Spleen (tissue), 11 donors: Measurements from ENCODE around the gene CHTOP. TPM values are rescaled to one million over a fixed set of nuclear protein-coding genes. Genes with fewer than 3 reads are reported as not detected.
A peak's percentile ranks its signal among the peaks of the same experiment; 100 is the strongest.

ENCODE experiments used
- DNase-seq: peaks from one replicate; pipeline ENCODE4 v3.0.0-alpha.2; 2020
- H3K27ac ChIP-seq, 8 donors: fragments of 200-600 bp; sonication (generic) in 7 of 8; 1 replicate in 4 of 8; 2 replicates in 4 of 8; pipeline versions ENCODE4 v1.5.0 to v1.8.0; 2016 to 2021; ENCODE audit warnings: inconsistent platforms in 4 of 8, mild to moderate bottlenecking in 4 of 8, moderate library complexity in 1 of 8
- H3K27me3 ChIP-seq, 7 donors: fragments of 200-600 bp; sonication (generic) in 6 of 7; replicated peaks in 1 of 7; 1 replicate in 4 of 7; 2 replicates in 3 of 7; pipeline versions ENCODE4 v1.5.0 to v1.8.0; 2016 to 2021; ENCODE audit warnings: inconsistent platforms in 3 of 7, mild to moderate bottlenecking in 1 of 7
- H3K36me3 ChIP-seq, 6 donors: fragments of 200-600 bp; sonication (generic) in 5 of 6; 1 replicate in 4 of 6; 2 replicates in 2 of 6; pipeline versions ENCODE4 v1.5.0 to v1.8.0; 2016 to 2021; ENCODE audit warnings: inconsistent platforms in 2 of 6
- H3K4me1 ChIP-seq, 6 donors: fragments of 200-600 bp; sonication (generic) in 5 of 6; 1 replicate in 3 of 6; 2 replicates in 3 of 6; pipeline versions ENCODE4 v1.5.0 to v1.8.0; 2016 to 2021; ENCODE audit warnings: inconsistent platforms in 3 of 6
- H3K4me3 ChIP-seq, 8 donors: fragments of 200-600 bp; sonication (generic) in 7 of 8; 1 replicate in 4 of 8; 2 replicates in 4 of 8; pipeline versions ENCODE4 v1.5.0 to v1.8.0; 2016 to 2021; ENCODE audit warnings: inconsistent platforms in 4 of 8, mild to moderate bottlenecking in 4 of 8, moderate library complexity in 2 of 8
- H3K9me3 ChIP-seq, 8 donors: fragments of 200-600 bp; sonication (generic) in 7 of 8; 1 replicate in 4 of 8; 2 replicates in 4 of 8; pipeline versions ENCODE4 v1.5.0 to v1.8.0; 2016 to 2021; ENCODE audit warnings: inconsistent platforms in 4 of 8
- POLR2A ChIP-seq, 3 donors: fragments of 450-650 bp; IDR thresholded peaks; one replicate each; pipeline ENCODE4 v1.5.1; 2017; ENCODE audit warnings: antibody characterized with exemption in 3 of 3, mild to moderate bottlenecking in 1 of 3
- POLR2AphosphoS5 ChIP-seq, 3 donors: sonication (generic); formaldehyde crosslinking; IDR thresholded peaks; one replicate each; pipeline ENCODE4 v1.5.1; 2017; ENCODE audit warnings: antibody characterized with exemption in 3 of 3
- WGBS, 5 donors: extraction: QIAGEN DNeasy Blood & Tissue Kit in 3 of 5; methylation state at CpG; one replicate each; pipeline versions ENCODE4 v1.1.5 to v1.1.7; 2013 to 2018; 5-methylcytosine and 5-hydroxymethylcytosine counted together
- intact Hi-C: fragments of 100-400 bp; cut with DNase I; formaldehyde crosslinking; loops from one replicate; pipeline ENCODE4 v1.15.0; 2023; ENCODE audit warnings: low total_unique reads
- polyA plus RNA-seq, 3 donors: library from polyadenylated mRNA; stranded (reverse); fragments of 200-250 nt; gene quantifications; one replicate each; pipeline ENCODE4 v1.2.1, GENCODE V29; 2013
- total RNA-seq, 7 donors: library from RNA; depleted of rRNA in 3 of 7; stranded (reverse); fragments of >200 nt in 3 of 7; fragmentation: NEBNext Ultra II Directional in 4 of 7; extraction: Animal tissue kit (Norgen Biotek cat#: 25700) in 4 of 7; gene quantifications; one replicate each; pipeline versions ENCODE4 v1.1.0 to v1.2.1, GENCODE V29; 2016 to 2021
- TF ChIP-seq, protein P1 (sequence below), 11 experiments: fragments of 200-600 bp in 7 of 11; fragments of 450-650 bp in 4 of 11; sonication (generic) in 4 of 11; IDR thresholded peaks in 8 of 11; conservative IDR thresholded peaks in 3 of 11; 1 replicate in 7 of 11; 2 replicates in 4 of 11; pipeline versions ENCODE4 v1.4.0 to v1.8.0; 2016 to 2021; ENCODE audit warnings: antibody characterized with exemption in 11 of 11, inconsistent platforms in 4 of 11, mild to moderate bottlenecking in 1 of 11
- donor health status: healthy with polysubstance abuse.
- donor health status: DM: no; HTN: no; CAD: no; lungs with moderate emphysema.
- donor health status: DM: no; HTN: no; CAD: no.
- donor health status: Bipolar disorder and iron deficiency.
- donor health status: healthy.
- donor health status: DM: no; HTN: no; CAD: no.
- donor health status: DM: yes; HTN: yes; CAD: no.

CHTOP gene
- total and polyA plus RNA-seq, 10 donors: 58.1 to 108 (median 84.4) TPM

DNA sequence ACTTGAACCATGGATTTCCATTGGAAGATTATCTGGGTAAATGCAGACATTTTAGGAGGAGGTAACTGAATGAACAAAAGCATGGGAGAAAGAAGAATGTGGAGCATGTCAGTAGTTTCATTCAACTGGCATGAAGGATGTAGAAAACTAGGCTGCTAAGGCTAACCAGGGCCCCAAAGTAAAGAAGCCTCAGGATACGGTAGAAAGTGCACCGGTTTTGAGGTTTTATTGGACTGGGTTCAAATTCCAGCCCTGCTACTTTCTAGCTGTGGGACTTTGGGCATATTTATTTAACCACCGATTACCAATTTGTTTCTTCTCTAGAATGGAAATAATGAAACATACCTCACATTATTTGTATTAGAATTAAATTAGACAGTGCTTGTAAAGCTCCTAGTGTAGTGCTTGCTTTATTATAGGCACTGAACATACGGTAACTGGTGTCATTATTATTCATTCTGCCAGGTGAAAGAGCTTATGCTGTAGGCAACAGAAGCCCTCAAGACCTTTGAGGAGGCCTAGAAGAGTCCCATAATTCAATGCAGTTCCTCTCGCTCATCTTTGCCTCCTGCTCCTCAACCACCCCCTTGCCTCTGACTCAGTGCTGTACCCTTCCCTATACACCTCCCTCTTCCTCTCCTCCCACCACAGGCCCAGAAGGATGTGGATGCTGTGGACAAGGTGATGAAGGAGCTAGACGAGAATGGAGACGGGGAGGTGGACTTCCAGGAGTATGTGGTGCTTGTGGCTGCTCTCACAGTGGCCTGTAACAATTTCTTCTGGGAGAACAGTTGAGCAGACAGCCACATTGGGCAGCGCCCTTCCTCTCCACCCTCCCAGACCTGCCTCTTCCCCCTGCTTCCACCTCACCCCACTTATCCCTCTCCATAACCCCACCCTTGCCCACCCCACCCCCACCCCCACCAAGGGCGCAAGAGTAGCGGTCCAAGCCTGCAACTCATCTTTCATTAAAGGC, 2.5 kb upstream of the CHTOP start:
- intact Hi-C loops: no loop called here
- H3K36me3 ChIP-seq: peaks cover 0 to 15% (median 3%) of the 10 kb centered on the region in 6 donors
- TF ChIP-seq POLR2A (IDR thresholded peaks at IDR 0.05) (no peak), POLR2AphosphoS5 (IDR thresholded peaks at IDR 0.05) (no peak)
- TF ChIP-seq, protein P1, sequence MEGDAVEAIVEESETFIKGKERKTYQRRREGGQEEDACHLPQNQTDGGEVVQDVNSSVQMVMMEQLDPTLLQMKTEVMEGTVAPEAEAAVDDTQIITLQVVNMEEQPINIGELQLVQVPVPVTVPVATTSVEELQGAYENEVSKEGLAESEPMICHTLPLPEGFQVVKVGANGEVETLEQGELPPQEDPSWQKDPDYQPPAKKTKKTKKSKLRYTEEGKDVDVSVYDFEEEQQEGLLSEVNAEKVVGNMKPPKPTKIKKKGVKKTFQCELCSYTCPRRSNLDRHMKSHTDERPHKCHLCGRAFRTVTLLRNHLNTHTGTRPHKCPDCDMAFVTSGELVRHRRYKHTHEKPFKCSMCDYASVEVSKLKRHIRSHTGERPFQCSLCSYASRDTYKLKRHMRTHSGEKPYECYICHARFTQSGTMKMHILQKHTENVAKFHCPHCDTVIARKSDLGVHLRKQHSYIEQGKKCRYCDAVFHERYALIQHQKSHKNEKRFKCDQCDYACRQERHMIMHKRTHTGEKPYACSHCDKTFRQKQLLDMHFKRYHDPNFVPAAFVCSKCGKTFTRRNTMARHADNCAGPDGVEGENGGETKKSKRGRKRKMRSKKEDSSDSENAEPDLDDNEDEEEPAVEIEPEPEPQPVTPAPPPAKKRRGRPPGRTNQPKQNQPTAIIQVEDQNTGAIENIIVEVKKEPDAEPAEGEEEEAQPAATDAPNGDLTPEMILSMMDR (IDR thresholded peaks at IDR 0.05 in 8 of 11, conservative IDR thresholded peaks at IDR 0.05 in 3 of 11): no peak
- 77 to 86% (median 84%) methylated on average over 10 of the region's 10 CpGs for WGBS, 5 donors
- peak overlapping the region in 5 of 8 donors; percentile 22 to 84 (median 27) for H3K27ac ChIP-seq
- H3K27me3 ChIP-seq: no peaks in the 10 kb centered on the region
- H3K4me1 ChIP-seq: peaks cover 8 to 80% (median 36%) of the 10 kb centered on the region in 6 donors
- no peak for DNase-seq
- no peak overlapping the region for H3K4me3 ChIP-seq
- H3K9me3 ChIP-seq: no peaks in the 10 kb centered on the region

DNA sequence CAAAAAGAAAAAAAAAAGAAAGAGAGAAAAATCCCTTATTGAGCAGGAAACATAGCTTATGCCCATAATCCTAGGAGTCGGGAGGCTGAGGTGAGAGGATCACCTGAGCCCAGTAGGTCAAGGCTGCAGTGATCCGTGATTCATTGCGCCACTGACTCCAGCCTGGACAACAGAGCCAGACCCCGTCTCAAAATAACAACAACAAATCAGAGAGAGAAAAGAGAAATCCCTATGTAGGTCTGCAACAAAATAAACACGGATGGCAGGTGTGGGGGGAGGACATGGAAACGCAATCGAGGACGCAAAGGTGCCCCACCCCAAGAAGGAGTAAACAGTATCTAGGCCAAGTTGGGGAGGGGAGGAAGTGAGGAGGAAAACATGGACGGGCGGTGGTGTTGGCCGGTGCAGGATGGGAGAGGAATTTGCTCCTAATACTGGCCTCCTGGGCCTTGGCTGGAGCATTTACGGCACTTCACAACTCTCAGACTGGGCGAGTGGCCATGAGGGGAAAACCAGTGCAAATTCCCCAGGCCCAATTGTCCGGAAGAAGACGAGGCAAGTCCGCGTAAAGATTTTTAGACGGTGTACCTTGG, 609 bp upstream of the CHTOP start:
- peak overlapping the region; percentile 98 to 100 (median 99) for H3K27ac ChIP-seq
- peak overlapping the region in 7 of 8 donors; percentile 63 to 75 (median 70) for H3K4me3 ChIP-seq

DNA sequence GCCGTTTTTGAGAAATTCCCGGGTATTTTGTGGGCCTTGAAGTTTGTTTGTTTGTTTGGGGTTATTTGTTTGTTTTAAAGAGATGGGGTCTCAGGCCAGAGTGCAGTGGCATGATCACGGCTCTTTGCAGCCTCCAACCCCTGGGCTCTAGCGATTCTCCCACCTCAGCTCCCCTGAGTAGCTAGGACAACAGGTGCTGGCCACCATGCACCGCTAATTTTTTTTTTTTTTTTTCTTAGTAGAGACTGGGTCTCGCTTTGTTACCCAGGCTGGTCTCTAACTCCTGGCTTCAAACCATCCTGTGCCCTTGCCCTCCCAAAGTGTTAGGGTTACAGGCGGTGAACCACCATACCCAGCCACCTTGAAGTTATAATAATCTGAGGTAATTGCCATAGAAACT, 2.0 kb downstream of the CHTOP start:
- DNase-seq: no peak
- Histone ChIP-seq H3K27ac (peak overlapping the region in 5 of 8 donors; percentile 98 to 100 (median 99)), H3K36me3 (peaks cover 8 to 60% (median 48%) of the 10 kb centered on the region in 6 donors), H3K27me3 (no peaks in the 10 kb centered on the region), H3K4me1 (peaks cover 18 to 79% (median 54%) of the 10 kb centered on the region in 6 donors), H3K4me3 (peak overlapping the region in 7 of 8 donors; percentile 63 to 75 (median 70)), H3K9me3 (no peaks in the 10 kb centered on the region)
- WGBS, 5 donors: 85 to 91% (median 88%) methylated on average over 7 of the region's 7 CpGs
- TF ChIP-seq, protein P1 (IDR thresholded peaks at IDR 0.05 in 8 of 11, conservative IDR thresholded peaks at IDR 0.05 in 3 of 11): no peak
- TF ChIP-seq POLR2A (IDR thresholded peaks at IDR 0.05) (no peak), POLR2AphosphoS5 (IDR thresholded peaks at IDR 0.05) (no peak)
- intact Hi-C loops: no loop called here

More for the DNA sequence above, 609 bp upstream of the CHTOP start:
- H3K27me3 ChIP-seq: no peaks in the 10 kb centered on the region
- H3K4me1 ChIP-seq: peaks cover 18 to 76% (median 43%) of the 10 kb centered on the region in 6 donors
- H3K9me3 ChIP-seq: no peaks in the 10 kb centered on the region
- TF ChIP-seq, protein P1 (IDR thresholded peaks at IDR 0.05 in 8 of 11, conservative IDR thresholded peaks at IDR 0.05 in 3 of 11): no peak
- TF ChIP-seq POLR2A (IDR thresholded peaks at IDR 0.05) (peak in 1 of 3 donors; percentile 72), POLR2AphosphoS5 (IDR thresholded peaks at IDR 0.05) (no peak)
- no peak for DNase-seq
- intact Hi-C loops: no loop called here
- H3K36me3 ChIP-seq: peaks cover 8 to 34% (median 22%) of the 10 kb centered on the region in 6 donors
- WGBS, 5 donors: 48 to 73% (median 63%) methylated on average over 18 of the region's 18 CpGs
